Gastrocnemius medialis (tissue), 4 donors: ENCODE data around the gene GPSM3. TPM values are rescaled to one million over a fixed set of nuclear protein-coding genes. Genes with fewer than 3 reads are reported as not detected.
A peak's percentile ranks its signal among the peaks of the same experiment; 100 is the strongest.

Experiments
- ATAC-seq, 2 donors: fragments of 150-250 bp; one replicate each; pipeline ENCODE4 v1.9.1; 2016
- DNase-seq, 2 donors: peaks; one replicate each; pipeline ENCODE4 v3.0.0-alpha.2; 2019
- H3K27ac ChIP-seq, 4 donors: fragments of 200-600 bp; sonication (generic); 1 replicate in 1 of 4; 2 replicates in 3 of 4; pipeline ENCODE4 v1.5.1; 2016 to 2018; ENCODE audit warnings: mild to moderate bottlenecking in 2 of 4, moderate library complexity in 1 of 4
- H3K27me3 ChIP-seq, 3 donors: fragments of 200-600 bp; sonication (generic) in 2 of 3; 1 replicate in 1 of 3; 2 replicates in 2 of 3; pipeline versions ENCODE4 v1.5.1 to v1.6.0; 2016 to 2019; ENCODE audit warnings: mild to moderate bottlenecking in 1 of 3, moderate library complexity in 1 of 3
- H3K36me3 ChIP-seq, 2 donors: fragments of 200-600 bp; sonication (generic) in 1 of 2; one replicate each; pipeline ENCODE4 v1.5.1; 2017 to 2018
- H3K4me1 ChIP-seq, 2 donors: fragments of 200-600 bp; sonication (generic) in 1 of 2; one replicate each; pipeline ENCODE4 v1.5.1; 2016 to 2017; ENCODE audit warnings: mild to moderate bottlenecking in 2 of 2
- H3K4me3 ChIP-seq, 4 donors: fragments of 200-600 bp; sonication (generic) in 3 of 4; 1 replicate in 1 of 4; 2 replicates in 3 of 4; pipeline ENCODE4 v1.5.1; 2016 to 2019; ENCODE audit warnings: mild to moderate bottlenecking in 2 of 4
- H3K9me3 ChIP-seq, 3 donors: fragments of 200-600 bp; sonication (generic) in 2 of 3; 1 replicate in 1 of 3; 2 replicates in 2 of 3; pipeline ENCODE4 v1.5.1; 2016 to 2019
- POLR2A ChIP-seq, 2 donors: fragments of 450-650 bp; IDR thresholded peaks; one replicate each; pipeline ENCODE4 v1.6.1; 2017; ENCODE audit warnings: antibody characterized with exemption in 2 of 2, mild to moderate bottlenecking in 2 of 2, moderate library complexity in 2 of 2
- in situ Hi-C, 4 donors: fragments of 200-750 bp; cut with MboI; loops; one replicate each; pipeline versions ENCODE4 v1.15.0 to v1.8.0; 2017; ENCODE audit warnings: low sequenced_read_pairs in 4 of 4
- intact Hi-C: fragments of 100-400 bp; cut with DNase I; formaldehyde crosslinking; loops from one replicate; pipeline ENCODE4 v1.15.1; 2023; ENCODE audit warnings: low total_unique reads
- total RNA-seq, 4 donors: library from RNA; depleted of rRNA; stranded (reverse); fragments of >200 nt; gene quantifications; one replicate each; pipeline versions ENCODE4 v1.1.0 to v1.2.3, GENCODE V29; 2016
- TF ChIP-seq, protein P1 (sequence below), 5 experiments: fragments of 450-650 bp in 3 of 5; fragments of 200-600 bp in 2 of 5; sonication (generic) in 2 of 5; IDR thresholded peaks in 4 of 5; conservative IDR thresholded peaks in 1 of 5; 1 replicate in 4 of 5; 2 replicates in 1 of 5; pipeline ENCODE4 v1.5.1; 2016 to 2019; ENCODE audit warnings: antibody characterized with exemption in 5 of 5, mild to moderate bottlenecking in 3 of 5, moderate library complexity in 3 of 5

Gene GPSM3
- total RNA-seq, 4 donors from 2014 or later, result 2.2 to 2.9 (median 2.3) TPM; not detected in 1

DNA sequence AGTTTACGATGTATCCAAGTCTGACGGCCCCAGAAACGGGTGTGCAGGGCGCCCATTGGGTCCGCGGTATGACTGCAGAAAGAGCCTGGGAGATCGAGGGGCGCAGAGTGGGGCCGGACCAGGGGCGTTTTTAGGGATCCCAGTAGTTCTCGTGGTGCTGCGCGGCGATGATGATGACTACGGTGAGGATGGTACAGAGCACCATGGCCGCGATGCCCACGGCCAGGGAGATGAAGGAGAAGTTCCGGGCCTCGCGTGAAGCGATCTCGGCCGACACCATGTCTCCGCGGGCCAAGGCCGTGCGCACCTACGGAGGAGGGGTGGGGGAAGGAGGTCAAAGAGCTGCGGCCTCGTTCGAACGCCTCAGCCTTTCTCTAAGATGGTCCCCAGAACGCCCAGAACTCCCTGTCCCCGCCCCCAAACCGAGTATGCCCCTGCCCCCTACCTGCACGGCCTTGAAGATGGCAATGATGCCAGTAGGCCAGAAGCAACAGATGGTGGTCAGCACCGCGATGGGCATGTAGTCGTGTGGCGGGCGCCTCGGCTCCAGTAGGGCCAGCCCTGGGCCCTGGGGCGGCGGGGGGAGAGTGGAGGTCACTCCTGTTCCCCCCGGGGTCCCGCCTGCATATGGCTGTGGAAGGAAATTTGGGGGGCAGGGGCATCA is 43.2 kb downstream of the GPSM3 start:
- Histone ChIP-seq H3K9me3 (no peaks in the 10 kb centered on the region), H3K4me3 (peak overlapping the region in 3 of 4 donors; percentile 24 to 31 (median 28)), H3K27ac (no peak overlapping the region), H3K36me3 (no peaks in the 10 kb centered on the region), H3K27me3 (peaks cover 18 to 32% (median 23%) of the 10 kb centered on the region in 3 donors), H3K4me1 (peaks cover 12 to 17% of the 10 kb centered on the region in 2 donors)
- DNase-seq (no peak), ATAC-seq (no peak)
- intact Hi-C loops (no loop called here), in situ Hi-C loops (loop anchor here in 1 of 4 donors (25.0 kb wide), 1 partner anchor 187 kb away; the partner anchor contains the start of genes DXO, NELFE and SKIC2)
- no peak for TF ChIP-seq POLR2A (IDR thresholded peaks at IDR 0.05)
- TF ChIP-seq, protein P1, sequence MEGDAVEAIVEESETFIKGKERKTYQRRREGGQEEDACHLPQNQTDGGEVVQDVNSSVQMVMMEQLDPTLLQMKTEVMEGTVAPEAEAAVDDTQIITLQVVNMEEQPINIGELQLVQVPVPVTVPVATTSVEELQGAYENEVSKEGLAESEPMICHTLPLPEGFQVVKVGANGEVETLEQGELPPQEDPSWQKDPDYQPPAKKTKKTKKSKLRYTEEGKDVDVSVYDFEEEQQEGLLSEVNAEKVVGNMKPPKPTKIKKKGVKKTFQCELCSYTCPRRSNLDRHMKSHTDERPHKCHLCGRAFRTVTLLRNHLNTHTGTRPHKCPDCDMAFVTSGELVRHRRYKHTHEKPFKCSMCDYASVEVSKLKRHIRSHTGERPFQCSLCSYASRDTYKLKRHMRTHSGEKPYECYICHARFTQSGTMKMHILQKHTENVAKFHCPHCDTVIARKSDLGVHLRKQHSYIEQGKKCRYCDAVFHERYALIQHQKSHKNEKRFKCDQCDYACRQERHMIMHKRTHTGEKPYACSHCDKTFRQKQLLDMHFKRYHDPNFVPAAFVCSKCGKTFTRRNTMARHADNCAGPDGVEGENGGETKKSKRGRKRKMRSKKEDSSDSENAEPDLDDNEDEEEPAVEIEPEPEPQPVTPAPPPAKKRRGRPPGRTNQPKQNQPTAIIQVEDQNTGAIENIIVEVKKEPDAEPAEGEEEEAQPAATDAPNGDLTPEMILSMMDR (IDR thresholded peaks at IDR 0.05 in 4 of 5, conservative IDR thresholded peaks at IDR 0.05 in 1 of 5), result no peak

DNA sequence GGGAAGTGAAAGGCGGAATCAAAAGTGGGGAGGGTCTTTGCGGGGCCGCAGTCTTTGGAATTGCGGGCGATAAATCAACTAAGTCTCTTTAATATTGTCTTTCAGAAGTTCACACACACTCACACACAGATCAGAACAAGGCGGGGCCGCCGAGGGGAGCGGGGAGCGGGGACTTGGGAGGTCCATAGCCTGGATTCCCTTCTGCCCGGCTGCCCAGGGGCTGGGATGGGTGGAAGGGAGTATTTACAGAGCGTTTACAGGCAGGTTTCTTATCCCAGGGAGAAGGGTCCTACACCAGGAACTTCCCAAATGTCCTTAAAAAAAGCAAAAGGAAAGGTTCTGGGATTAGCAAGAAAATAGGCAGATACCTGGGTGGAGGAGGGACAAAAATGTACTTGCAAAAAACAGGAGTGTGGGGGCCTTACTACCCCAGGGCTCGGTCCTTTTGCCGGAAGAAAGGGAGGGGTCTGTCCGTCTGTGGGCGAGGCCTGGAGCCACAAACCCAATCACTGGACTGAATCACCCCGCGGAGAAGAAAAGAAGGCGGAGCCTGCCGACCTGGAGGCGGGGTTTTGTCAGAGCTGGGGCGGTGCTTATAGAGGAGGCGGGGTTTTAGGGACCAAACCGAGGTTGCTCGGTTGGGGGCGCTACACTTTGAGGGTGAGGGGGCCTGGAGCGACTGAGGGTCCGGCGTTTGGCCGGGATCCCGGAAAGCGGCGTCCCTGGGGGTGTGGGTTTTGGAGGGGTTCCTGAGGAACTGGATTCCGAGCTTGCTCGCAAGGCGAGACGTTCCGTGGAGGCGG is 44.0 kb downstream of the GPSM3 start:
- Histone ChIP-seq H3K4me3 (peak overlapping the region in 3 of 4 donors; percentile 24 to 31 (median 28)), H3K27ac (no peak overlapping the region), H3K4me1 (peaks cover 12 to 14% of the 10 kb centered on the region in 2 donors), H3K36me3 (no peaks in the 10 kb centered on the region), H3K27me3 (peaks cover 18 to 32% (median 23%) of the 10 kb centered on the region in 3 donors), H3K9me3 (no peaks in the 10 kb centered on the region)
- DNase-seq (peak; percentile 31 to 52), ATAC-seq (peak; percentile 48 to 55)
- no peak for TF ChIP-seq POLR2A (IDR thresholded peaks at IDR 0.05)
- TF ChIP-seq, protein P1 (IDR thresholded peaks at IDR 0.05 in 4 of 5, conservative IDR thresholded peaks at IDR 0.05 in 1 of 5), result peak in 1 of 5 experiments; percentile 13
- intact Hi-C loops (no loop called here), in situ Hi-C loops (loop anchor here in 1 of 4 donors (25.0 kb wide), 1 partner anchor 186 kb away; the partner anchor contains the start of genes DXO, NELFE and SKIC2)

DNA sequence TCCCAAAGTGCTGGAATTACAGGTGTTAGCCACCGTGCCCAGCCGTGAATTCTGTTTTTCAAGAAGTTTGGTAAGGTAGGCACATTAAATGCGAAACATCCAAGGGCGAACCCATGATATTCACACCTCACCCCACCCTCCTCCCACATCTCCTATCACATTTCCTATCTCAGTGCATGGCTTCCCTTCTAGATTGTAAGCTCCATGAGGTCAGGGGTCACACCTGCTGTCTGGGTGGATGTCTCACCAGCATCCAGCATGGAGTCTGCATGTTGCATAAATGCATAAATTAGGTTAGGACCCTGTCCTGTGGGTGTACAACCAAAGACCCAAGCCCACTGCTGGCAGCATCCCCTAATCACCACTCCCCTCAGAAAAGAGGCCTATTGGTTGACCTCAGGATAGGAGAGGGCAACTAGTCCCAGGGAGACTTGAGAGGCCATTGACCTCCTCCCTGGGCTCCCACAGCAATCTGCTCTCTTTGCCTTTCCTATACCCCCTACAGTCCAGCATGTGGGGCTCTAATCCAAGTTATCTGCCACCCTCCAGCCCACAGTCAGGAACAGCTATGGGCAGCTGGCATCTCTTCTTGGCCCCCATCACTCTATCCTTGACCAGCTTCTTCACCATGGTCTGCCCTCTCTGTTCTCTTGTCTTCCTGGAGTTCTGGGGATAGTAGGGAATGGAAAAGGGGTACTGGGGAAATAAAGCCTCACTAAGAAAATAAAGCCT is 44.9 kb downstream of the GPSM3 start:
- TF ChIP-seq, protein P1 (IDR thresholded peaks at IDR 0.05 in 4 of 5, conservative IDR thresholded peaks at IDR 0.05 in 1 of 5), result no peak
- TF ChIP-seq POLR2A (IDR thresholded peaks at IDR 0.05), result no peak
- Histone ChIP-seq H3K27me3 (peaks cover 18 to 32% (median 23%) of the 10 kb centered on the region in 3 donors), H3K9me3 (no peaks in the 10 kb centered on the region), H3K4me1 (peaks cover 6 to 7% of the 10 kb centered on the region in 2 donors), H3K36me3 (no peaks in the 10 kb centered on the region), H3K27ac (no peak overlapping the region), H3K4me3 (no peak overlapping the region)
- DNase-seq, result no peak
- intact Hi-C loops (no loop called here), in situ Hi-C loops (loop anchor here in 1 of 4 donors (25.0 kb wide), 1 partner anchor 185 kb away; the partner anchor contains the start of genes DXO, NELFE and SKIC2)
- ATAC-seq, result no peak

DNA sequence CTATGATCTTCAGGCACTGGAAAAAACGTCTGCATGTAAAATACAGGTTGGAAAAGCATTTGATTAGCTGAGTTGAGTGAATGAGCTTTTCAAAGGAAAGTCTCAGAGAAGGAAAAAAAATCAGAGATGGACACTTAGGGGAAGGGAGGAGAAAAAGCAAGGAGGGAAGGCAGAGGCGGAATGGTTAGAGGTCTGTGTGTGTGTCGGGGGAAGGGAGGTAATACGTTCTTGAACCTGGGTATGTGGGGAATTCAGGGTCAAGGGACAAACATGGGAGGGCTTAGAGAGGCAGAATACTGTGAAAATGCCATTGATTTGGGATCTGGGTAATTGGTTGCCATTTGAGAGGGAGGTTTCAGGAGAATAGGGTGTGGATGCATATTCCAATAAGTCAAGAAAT is 45.8 kb downstream of the GPSM3 start:
- in situ Hi-C loops, result loop anchor here in 1 of 4 donors (25.0 kb wide), 1 partner anchor 184 kb away; the partner anchor contains the start of genes DXO, NELFE and SKIC2
- Histone ChIP-seq H3K27me3 (peaks cover 18 to 32% (median 23%) of the 10 kb centered on the region in 3 donors), H3K9me3 (no peaks in the 10 kb centered on the region), H3K36me3 (no peaks in the 10 kb centered on the region), H3K4me1 (no peaks in the 10 kb centered on the region), H3K4me3 (no peak overlapping the region), H3K27ac (no peak overlapping the region)
- TF ChIP-seq, protein P1 (IDR thresholded peaks at IDR 0.05 in 4 of 5, conservative IDR thresholded peaks at IDR 0.05 in 1 of 5), result no peak
- no peak for TF ChIP-seq POLR2A (IDR thresholded peaks at IDR 0.05)
- intact Hi-C loops, result no loop called here
- DNase-seq (no peak), ATAC-seq (no peak)
